Measurements from ENCODE around the gene TTI1.

DNA sequence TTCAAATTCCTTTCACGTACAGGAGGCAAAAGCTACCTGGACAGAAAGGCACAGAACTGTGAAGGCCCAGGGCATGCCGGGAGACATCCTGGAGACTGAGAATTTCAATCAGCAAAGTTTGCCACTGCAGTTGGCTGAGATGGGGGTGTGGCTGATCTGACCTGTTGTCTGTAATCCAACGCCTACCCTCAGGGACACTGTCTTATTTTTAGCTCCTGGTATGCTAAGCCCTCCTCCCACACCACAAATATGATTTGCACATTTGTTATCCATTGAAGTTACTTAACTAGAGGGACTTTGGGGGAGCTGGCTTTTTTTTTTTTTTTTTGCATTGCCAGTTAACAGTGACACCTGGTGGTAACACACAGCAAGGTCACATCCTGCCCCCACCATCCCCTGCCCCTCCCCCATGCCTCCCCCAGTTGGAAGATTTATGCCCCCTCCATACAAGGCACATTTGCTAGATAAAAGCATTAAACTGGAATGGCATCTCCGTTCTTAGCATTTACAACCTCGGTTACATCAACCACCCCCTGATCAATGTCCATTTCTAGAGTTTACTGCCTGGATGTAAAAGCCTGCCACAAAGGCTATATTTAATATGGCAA, 40.4 kb downstream of the TTI1 start:
- TF ChIP-seq EP300 (IDR thresholded peaks at IDR 0.05; ENCODE audit: borderline replicate concordance) (no peak), NFIC (IDR thresholded peaks at IDR 0.05) (no peak), EGR1 (IDR thresholded peaks at IDR 0.05) (no peak)
- TF ChIP-seq, protein P1, sequence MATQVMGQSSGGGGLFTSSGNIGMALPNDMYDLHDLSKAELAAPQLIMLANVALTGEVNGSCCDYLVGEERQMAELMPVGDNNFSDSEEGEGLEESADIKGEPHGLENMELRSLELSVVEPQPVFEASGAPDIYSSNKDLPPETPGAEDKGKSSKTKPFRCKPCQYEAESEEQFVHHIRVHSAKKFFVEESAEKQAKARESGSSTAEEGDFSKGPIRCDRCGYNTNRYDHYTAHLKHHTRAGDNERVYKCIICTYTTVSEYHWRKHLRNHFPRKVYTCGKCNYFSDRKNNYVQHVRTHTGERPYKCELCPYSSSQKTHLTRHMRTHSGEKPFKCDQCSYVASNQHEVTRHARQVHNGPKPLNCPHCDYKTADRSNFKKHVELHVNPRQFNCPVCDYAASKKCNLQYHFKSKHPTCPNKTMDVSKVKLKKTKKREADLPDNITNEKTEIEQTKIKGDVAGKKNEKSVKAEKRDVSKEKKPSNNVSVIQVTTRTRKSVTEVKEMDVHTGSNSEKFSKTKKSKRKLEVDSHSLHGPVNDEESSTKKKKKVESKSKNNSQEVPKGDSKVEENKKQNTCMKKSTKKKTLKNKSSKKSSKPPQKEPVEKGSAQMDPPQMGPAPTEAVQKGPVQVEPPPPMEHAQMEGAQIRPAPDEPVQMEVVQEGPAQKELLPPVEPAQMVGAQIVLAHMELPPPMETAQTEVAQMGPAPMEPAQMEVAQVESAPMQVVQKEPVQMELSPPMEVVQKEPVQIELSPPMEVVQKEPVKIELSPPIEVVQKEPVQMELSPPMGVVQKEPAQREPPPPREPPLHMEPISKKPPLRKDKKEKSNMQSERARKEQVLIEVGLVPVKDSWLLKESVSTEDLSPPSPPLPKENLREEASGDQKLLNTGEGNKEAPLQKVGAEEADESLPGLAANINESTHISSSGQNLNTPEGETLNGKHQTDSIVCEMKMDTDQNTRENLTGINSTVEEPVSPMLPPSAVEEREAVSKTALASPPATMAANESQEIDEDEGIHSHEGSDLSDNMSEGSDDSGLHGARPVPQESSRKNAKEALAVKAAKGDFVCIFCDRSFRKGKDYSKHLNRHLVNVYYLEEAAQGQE (IDR thresholded peaks at IDR 0.05; ENCODE audit: low read depth): no peak

Measured in Ishikawa (cell line).